GM12801 (cell line): ENCODE data around the gene UGDH.

Experiments
- CTCF ChIP-seq: IDR thresholded peaks from one replicate; pipeline ENCODE4 v1.5.1; 2011; ENCODE audit warnings: control low read depth; ENCODE audit not compliant: insufficient read length; ENCODE audit errors: extremely low read depth

The UGDH gene

GRCh38 chr4:39451423-39452023 lies 75.7 kb downstream of the UGDH start:
- TF ChIP-seq CTCF: no peak

- TF ChIP-seq CTCF: no peak
These were observed 76.6 kb downstream of the UGDH start for GRCh38 chr4:39450618-39451017.
